GM23338 (cell line): ENCODE data around the gene KRT78. TPM values are rescaled to one million over a fixed set of nuclear protein-coding genes. Genes with fewer than 3 reads are reported as not detected.

Experiments used
- ATAC-seq: fragments of 200-7000 bp; cut with Tn5 transposase; 3 replicates; pipeline ENCODE4 v1.9.1; 2020
- DNase-seq: peaks from one replicate; pipeline ENCODE4 v3.0.0-alpha.2; 2015; ENCODE audit warnings: low spot score
- H2AFZ ChIP-seq: fragments of 200-600 bp; sonication (generic); 2 replicates; pipeline ENCODE4 v1.8.0; 2016; ENCODE audit warnings: antibody characterized with exemption, mild to moderate bottlenecking, moderate library complexity
- H3F3A ChIP-seq: fragments of 200-600 bp; sonication (generic); replicated peaks from 2 replicates; pipeline ENCODE4 v1.8.0; 2017; ENCODE audit warnings: antibody characterized with exemption, mixed run types, low read depth
- H3K27ac ChIP-seq: fragments of 200-600 bp; sonication (generic); 2 replicates; pipeline ENCODE4 v1.6.1; 2016; ENCODE audit warnings: low read depth
- H3K27me3 ChIP-seq: fragments of 200-600 bp; sonication (generic); 2 replicates; pipeline ENCODE4 v1.8.0; 2016; ENCODE audit warnings: mild to moderate bottlenecking, mixed run types, moderate library complexity; ENCODE audit not compliant: insufficient read depth
- H3K36me3 ChIP-seq: fragments of 200-600 bp; sonication (generic); 2 replicates; pipeline ENCODE4 v1.8.0; 2016; ENCODE audit warnings: mild to moderate bottlenecking; ENCODE audit not compliant: insufficient read depth
- H3K4me1 ChIP-seq: fragments of 200-600 bp; sonication (generic); 2 replicates; pipeline ENCODE4 v1.8.0; 2016; ENCODE audit warnings: mild to moderate bottlenecking, moderate library complexity; ENCODE audit not compliant: insufficient read depth
- H3K4me2 ChIP-seq: fragments of 200-600 bp; sonication (generic); 2 replicates; pipeline ENCODE4 v1.7.1; 2017; ENCODE audit warnings: mixed run types
- H3K4me3 ChIP-seq: fragments of 200-600 bp; sonication (generic); 2 replicates; pipeline ENCODE4 v1.6.1; 2016; ENCODE audit warnings: mixed run types
- H3K79me2 ChIP-seq: fragments of 200-600 bp; sonication (generic); replicated peaks from 2 replicates; pipeline ENCODE4 v1.8.0; 2017; ENCODE audit warnings: mild to moderate bottlenecking; ENCODE audit not compliant: insufficient read depth
- H3K9me2 ChIP-seq: fragments of 200-600 bp; sonication (generic); 2 replicates; pipeline ENCODE4 v1.8.0; 2017; ENCODE audit not compliant: insufficient read depth
- H4K20me1 ChIP-seq: fragments of 200-600 bp; sonication (generic); replicated peaks from 2 replicates; pipeline ENCODE4 v1.8.0; 2017; ENCODE audit warnings: mild to moderate bottlenecking; ENCODE audit not compliant: insufficient read depth
- H3K27ac Mint-ChIP-seq: 2 replicates; pipeline ENCODE4 v1.8.0; 2020; ENCODE audit warnings: inconsistent platforms, mild to moderate bottlenecking, moderate library complexity, mixed read lengths
- H3K27me3 Mint-ChIP-seq: 3 replicates; pipeline ENCODE4 v1.8.0; 2022; ENCODE audit warnings: low read depth, mild to moderate bottlenecking, moderate library complexity, mixed read lengths, inconsistent platforms; ENCODE audit not compliant: insufficient read depth, poor library complexity
- H3K36me3 Mint-ChIP-seq: 3 replicates; pipeline ENCODE4 v1.8.0; 2021; ENCODE audit warnings: low read depth, mild to moderate bottlenecking, inconsistent platforms, moderate library complexity, mixed read lengths
- H3K4me1 Mint-ChIP-seq: 3 replicates; pipeline ENCODE4 v1.8.0; 2020; ENCODE audit warnings: mild to moderate bottlenecking, inconsistent platforms, mixed read lengths
- H3K4me3 Mint-ChIP-seq: 3 replicates; pipeline ENCODE4 v1.8.0; 2021; ENCODE audit warnings: moderate library complexity, mild to moderate bottlenecking, inconsistent platforms, mixed read lengths
- H3K9me3 Mint-ChIP-seq: 3 replicates; pipeline ENCODE4 v1.8.0; 2020; ENCODE audit warnings: moderate library complexity, mild to moderate bottlenecking, inconsistent platforms, mixed read lengths
- CREB1 ChIP-seq: fragments of 250-450 bp; sonication (Bioruptor Pico); IDR thresholded peaks from 2 replicates; pipeline ENCODE4 v1.5.0; 2020; ENCODE audit warnings: low read depth, mild to moderate bottlenecking, moderate library complexity
- CTCF ChIP-seq, 2 experiments: fragments of 200-600 bp in 1 of 2; sonication (generic) in 1 of 2; conservative IDR thresholded peaks; 2 replicates each; pipeline versions ENCODE4 v1.5.1 to v1.6.1; 2016 to 2017; ENCODE audit warnings: antibody characterized with exemption in 2 of 2, low read depth in 2 of 2, mild to moderate bottlenecking in 2 of 2, moderate library complexity in 1 of 2
- ETS1 ChIP-seq: IDR thresholded peaks from 2 replicates; pipeline ENCODE4 v1.6.1; 2016; ENCODE audit warnings: antibody characterized with exemption
- EZH2 ChIP-seq: fragments of 200-600 bp; sonication (generic); IDR thresholded peaks from one replicate; pipeline ENCODE4 v1.8.0; 2017; ENCODE audit warnings: antibody characterized with exemption, mild to moderate bottlenecking, low read depth; ENCODE audit not compliant: unreplicated experiment
- EZH2phosphoT487 ChIP-seq: fragments of 200-600 bp; sonication (generic); IDR thresholded peaks from one replicate; pipeline ENCODE4 v1.8.1; 2018; ENCODE audit warnings: antibody characterized with exemption; ENCODE audit not compliant: unreplicated experiment
- JUNB ChIP-seq: IDR thresholded peaks from one replicate; pipeline ENCODE4 v1.6.1; 2016; ENCODE audit warnings: antibody characterized with exemption; ENCODE audit not compliant: unreplicated experiment
- NANOG ChIP-seq: IDR thresholded peaks from 2 replicates; pipeline ENCODE4 v1.6.1; 2016; ENCODE audit warnings: antibody characterized with exemption, borderline replicate concordance
- POLR2AphosphoS5 ChIP-seq: IDR thresholded peaks from 2 replicates; pipeline ENCODE4 v1.6.1; 2016; ENCODE audit warnings: antibody characterized with exemption, low read depth
- STAT1 ChIP-seq: IDR thresholded peaks from one replicate; pipeline ENCODE4 v1.6.1; 2016; ENCODE audit warnings: antibody characterized with exemption; ENCODE audit not compliant: unreplicated experiment
- ZNF114 ChIP-seq: fragments of 250-450 bp; sonication (Bioruptor Pico); IDR thresholded peaks from 2 replicates; pipeline ENCODE4 v1.5.0; 2020; ENCODE audit warnings: mild to moderate bottlenecking, moderate library complexity
- ZNF331 ChIP-seq: fragments of 250-450 bp; sonication (Bioruptor Pico); IDR thresholded peaks from 2 replicates; pipeline ENCODE4 v1.5.0; 2020; ENCODE audit warnings: low read depth, mild to moderate bottlenecking, moderate library complexity
- ZNF462 ChIP-seq: fragments of 250-450 bp; sonication (Bioruptor Pico); IDR thresholded peaks from 2 replicates; pipeline ENCODE4 v1.5.0; 2020; ENCODE audit warnings: mild to moderate bottlenecking, moderate library complexity
- polyA plus RNA-seq: library from polyadenylated mRNA; unstranded; fragments of >200 nt; fragmentation: Nextera tagmentation; extraction: Ambion mirVana; gene quantifications from 2 replicates; pipeline ENCODE4 v1.2.1, GENCODE V29; 2016
- total RNA-seq: library from RNA; depleted of rRNA; stranded (reverse); fragments of >200 nt; shearing (Covaris generic); gene quantifications from 2 replicates; pipeline ENCODE4 v1.2.3, GENCODE V29; 2014
- TF ChIP-seq, protein P1 (sequence below): IDR thresholded peaks from one replicate; pipeline ENCODE4 v1.6.1; 2018; ENCODE audit warnings: antibody characterized with exemption; ENCODE audit not compliant: unreplicated experiment

The KRT78 gene
- total and polyA plus RNA-seq, 2 experiments from 2014 or later = not detected

GRCh38 chr12:52812749-52813148 lies 36.0 kb downstream of the KRT78 start:
- Histone ChIP-seq H3K9me2 (peaks cover 10% of the 10 kb centered on the region; the same call in 1 of the 2 replicates), H3K4me2 (no peak overlapping the region), H3F3A (no peaks in the 10 kb centered on the region), H3K27me3 (no peaks in the 10 kb centered on the region), H3K36me3 (no peaks in the 10 kb centered on the region), H3K79me2 (no peaks in the 10 kb centered on the region), H2AFZ (no peak overlapping the region), H3K27ac (no peak overlapping the region), H3K4me3 (no peak overlapping the region), H3K4me1 (no peaks in the 10 kb centered on the region), H4K20me1 (no peaks in the 10 kb centered on the region)
- H3K27me3 Mint-ChIP-seq = peaks cover 3% of the 10 kb centered on the region
- TF ChIP-seq NANOG (no peak), POLR2AphosphoS5 (no peak), JUNB (no peak), CREB1 (CRISPR knock-in tag) (no peak), ETS1 (no peak), EZH2 (no peak), ZNF331 (CRISPR knock-in tag) (no peak), ZNF114 (no peak), STAT1 (no peak), ZNF462 (CRISPR knock-in tag) (no peak), CTCF (conservative IDR thresholded peaks at IDR 0.05; ENCODE audit: low read depth in 2 of 2) (no peak), EZH2phosphoT487 (no peak)
- TF ChIP-seq, protein P1, sequence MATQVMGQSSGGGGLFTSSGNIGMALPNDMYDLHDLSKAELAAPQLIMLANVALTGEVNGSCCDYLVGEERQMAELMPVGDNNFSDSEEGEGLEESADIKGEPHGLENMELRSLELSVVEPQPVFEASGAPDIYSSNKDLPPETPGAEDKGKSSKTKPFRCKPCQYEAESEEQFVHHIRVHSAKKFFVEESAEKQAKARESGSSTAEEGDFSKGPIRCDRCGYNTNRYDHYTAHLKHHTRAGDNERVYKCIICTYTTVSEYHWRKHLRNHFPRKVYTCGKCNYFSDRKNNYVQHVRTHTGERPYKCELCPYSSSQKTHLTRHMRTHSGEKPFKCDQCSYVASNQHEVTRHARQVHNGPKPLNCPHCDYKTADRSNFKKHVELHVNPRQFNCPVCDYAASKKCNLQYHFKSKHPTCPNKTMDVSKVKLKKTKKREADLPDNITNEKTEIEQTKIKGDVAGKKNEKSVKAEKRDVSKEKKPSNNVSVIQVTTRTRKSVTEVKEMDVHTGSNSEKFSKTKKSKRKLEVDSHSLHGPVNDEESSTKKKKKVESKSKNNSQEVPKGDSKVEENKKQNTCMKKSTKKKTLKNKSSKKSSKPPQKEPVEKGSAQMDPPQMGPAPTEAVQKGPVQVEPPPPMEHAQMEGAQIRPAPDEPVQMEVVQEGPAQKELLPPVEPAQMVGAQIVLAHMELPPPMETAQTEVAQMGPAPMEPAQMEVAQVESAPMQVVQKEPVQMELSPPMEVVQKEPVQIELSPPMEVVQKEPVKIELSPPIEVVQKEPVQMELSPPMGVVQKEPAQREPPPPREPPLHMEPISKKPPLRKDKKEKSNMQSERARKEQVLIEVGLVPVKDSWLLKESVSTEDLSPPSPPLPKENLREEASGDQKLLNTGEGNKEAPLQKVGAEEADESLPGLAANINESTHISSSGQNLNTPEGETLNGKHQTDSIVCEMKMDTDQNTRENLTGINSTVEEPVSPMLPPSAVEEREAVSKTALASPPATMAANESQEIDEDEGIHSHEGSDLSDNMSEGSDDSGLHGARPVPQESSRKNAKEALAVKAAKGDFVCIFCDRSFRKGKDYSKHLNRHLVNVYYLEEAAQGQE = no peak
- H3K4me1 Mint-ChIP-seq = no peaks in the 10 kb centered on the region
- DNase-seq (no peak), ATAC-seq (no peak)
- no peaks in the 10 kb centered on the region for H3K9me3 Mint-ChIP-seq
- H3K27ac Mint-ChIP-seq = no peak overlapping the region
- no peak overlapping the region for H3K4me3 Mint-ChIP-seq
- no peaks in the 10 kb centered on the region for H3K36me3 Mint-ChIP-seq
